Measurements from ENCODE around the gene NHLH2.

The NHLH2 gene

GRCh38 chr1:115837740-115838421 is 3.0 kb downstream of the NHLH2 start:
- DNase-seq = no peak

GRCh38 chr1:115837341-115837739 is 3.6 kb downstream of the NHLH2 start:
- no peak for DNase-seq

- DNase-seq = peak in 1 of 2 donors; percentile 64
Measured at GRCh38 chr1:115833856-115834255, 7.1 kb downstream of the NHLH2 start.

GRCh38 chr1:115832651-115833050 is 8.3 kb downstream of the NHLH2 start:
- DNase-seq = peak; percentile 38 to 46

- DNase-seq = no peak
Measured at GRCh38 chr1:115830963-115831362, 10.0 kb downstream of the NHLH2 start.

GRCh38 chr1:115829947-115830346 is 11.0 kb downstream of the NHLH2 start:
- DNase-seq = no peak

GRCh38 chr1:115829023-115829674 is 11.8 kb downstream of the NHLH2 start:
- DNase-seq = peak; percentile 90 to 99

- peak in 1 of 2 donors; percentile 16 for DNase-seq
Measured at GRCh38 chr1:115828101-115829022, 12.6 kb downstream of the NHLH2 start.

- peak in 1 of 2 donors; percentile 22 for DNase-seq
Measured at GRCh38 chr1:115827452-115828044, 13.4 kb downstream of the NHLH2 start.

- no peak for DNase-seq
Measured at GRCh38 chr1:115826628-115827027, 14.3 kb downstream of the NHLH2 start.

GRCh38 chr1:115822117-115822516 is 18.8 kb downstream of the NHLH2 start:
- no peak for DNase-seq

- no peak for DNase-seq
Measured at GRCh38 chr1:115815694-115816093, 25.2 kb downstream of the NHLH2 start.

GRCh38 chr1:115814685-115815398 is 26.1 kb downstream of the NHLH2 start:
- no peak for DNase-seq

- peak; percentile 38 to 48 for DNase-seq
Measured at GRCh38 chr1:115813727-115814126, 27.2 kb downstream of the NHLH2 start.

- DNase-seq = no peak
Measured at GRCh38 chr1:115811140-115811828, 29.6 kb downstream of the NHLH2 start.

GRCh38 chr1:115810609-115811008 is 30.3 kb downstream of the NHLH2 start:
- no peak for DNase-seq

GRCh38 chr1:115809847-115810246 is 31.1 kb downstream of the NHLH2 start:
- DNase-seq = no peak

GRCh38 chr1:115809076-115809475 is 31.9 kb downstream of the NHLH2 start:
- peak in 1 of 2 donors; percentile 26 for DNase-seq

- DNase-seq = peak; percentile 66 to 91
Measured at GRCh38 chr1:115807723-115808122, 33.2 kb downstream of the NHLH2 start.

GRCh38 chr1:115805597-115805996 is 35.3 kb downstream of the NHLH2 start:
- no peak for DNase-seq

- no peak for DNase-seq
Measured at GRCh38 chr1:115802416-115802815, 38.5 kb downstream of the NHLH2 start.

- no peak for DNase-seq
Measured at GRCh38 chr1:115797486-115797885, 43.4 kb downstream of the NHLH2 start.
